GM23248 (cell line): Measurements from ENCODE around the gene ZNF615.
"Not testable (repeated sequence)": the region's sequence is repeated elsewhere in the genome, so short reads cannot be mapped to it uniquely, and the experiment has no call there.

Experiments
- EZH2 ChIP-seq: fragments of 200-600 bp; sonication (generic); IDR thresholded peaks from 2 replicates; pipeline ENCODE4 v1.6.1; 2018; ENCODE audit warnings: antibody characterized with exemption, mild to moderate bottlenecking; ENCODE audit not compliant: insufficient read depth, poor library complexity, severe bottlenecking
- EZH2phosphoT487 ChIP-seq: fragments of 200-600 bp; sonication (generic); IDR thresholded peaks from 2 replicates; pipeline ENCODE4 v1.6.1; 2018; ENCODE audit warnings: antibody characterized with exemption, moderate library complexity, mild to moderate bottlenecking, low read depth; ENCODE audit not compliant: insufficient read depth

DNA sequence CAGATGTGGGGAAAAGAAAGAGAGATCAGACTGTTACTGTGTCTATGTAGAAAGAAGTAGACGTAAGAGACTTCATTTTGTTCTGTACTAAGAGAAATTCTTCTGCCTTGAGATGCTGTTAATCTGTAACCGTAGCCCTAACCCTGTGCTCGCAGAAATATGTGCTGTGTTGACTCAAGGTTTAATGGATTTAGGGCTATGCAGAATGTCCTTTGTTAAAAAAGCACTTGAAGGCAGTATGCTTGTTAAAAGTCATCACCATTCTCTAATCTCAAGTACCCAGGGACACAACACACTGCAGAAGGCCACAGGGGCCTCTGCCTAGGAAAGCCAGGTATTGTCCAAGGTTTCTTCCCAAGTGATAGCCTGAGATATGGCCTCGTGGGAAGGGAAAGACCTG lies 16.5 kb upstream of the ZNF615 start:
- not testable (repeated sequence) for TF ChIP-seq EZH2, EZH2phosphoT487
